HG03565 (cell line): ENCODE results near the gene ABCA8.

Experiments used
- ATAC-seq: cut with Tn5 transposase; IDR thresholded peaks from one replicate; pipeline ENCODE4 v1.9.1; 2021; ENCODE audit warnings: mild to moderate bottlenecking, moderate library complexity; ENCODE audit not compliant: unreplicated experiment

Gene ABCA8

DNA sequence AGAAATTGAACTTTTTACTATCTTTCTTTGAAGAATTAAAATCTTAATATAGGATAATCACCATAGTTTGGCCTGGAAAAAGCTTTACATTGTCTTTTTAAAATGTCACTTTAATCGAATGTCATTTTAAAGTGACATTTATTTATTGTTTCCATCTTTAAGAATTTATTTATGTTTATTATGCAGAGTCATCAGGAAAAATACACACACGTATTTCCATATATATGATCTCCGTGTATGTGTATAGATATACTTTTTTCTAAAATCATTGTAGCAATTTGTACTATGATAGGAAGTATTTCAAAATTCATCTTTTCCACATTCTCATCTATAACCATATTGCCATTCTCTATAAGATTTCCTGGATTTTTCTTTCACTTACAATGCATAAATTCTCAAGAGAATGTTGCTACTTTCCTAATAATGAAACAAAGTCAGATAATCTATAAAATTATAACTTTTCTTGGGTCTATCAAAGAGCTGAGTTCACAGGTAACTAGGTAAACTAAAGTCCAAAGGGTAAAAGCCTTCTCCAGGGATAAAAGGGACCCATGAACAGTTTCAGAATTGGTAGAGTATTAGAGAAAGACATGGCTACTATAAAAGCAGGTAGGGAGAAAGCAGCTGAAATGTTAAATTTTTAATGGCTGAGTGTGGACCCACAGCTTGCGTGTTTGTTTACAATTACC is 11.9 kb downstream of the ABCA8 start:
- ATAC-seq = no peak

DNA sequence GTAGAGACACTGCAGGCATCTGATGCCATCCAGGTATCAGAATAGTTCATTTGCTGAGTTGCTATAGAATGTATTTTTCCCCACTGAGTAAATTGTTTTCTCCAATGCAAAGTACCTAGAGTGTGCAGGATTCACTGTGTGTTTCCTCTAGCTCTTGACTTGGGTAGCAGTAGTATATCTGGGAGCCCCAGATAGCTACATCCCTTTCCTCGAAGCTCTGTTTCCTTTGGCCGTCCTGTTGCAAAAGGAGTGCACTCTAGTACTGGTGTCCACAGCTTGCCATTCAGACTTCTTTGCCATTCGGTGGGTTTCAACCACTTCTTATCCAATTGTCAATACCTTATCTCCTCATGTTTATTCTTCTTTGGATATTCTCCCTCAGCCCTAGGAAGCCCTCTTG is 12.8 kb downstream of the ABCA8 start:
- no peak for ATAC-seq

- ATAC-seq = no peak
Observed at GRCh38 chr17:68941761-68942160, 13.4 kb downstream of the ABCA8 start.

GRCh38 chr17:68939195-68939594 is 16.0 kb downstream of the ABCA8 start:
- no peak for ATAC-seq

DNA sequence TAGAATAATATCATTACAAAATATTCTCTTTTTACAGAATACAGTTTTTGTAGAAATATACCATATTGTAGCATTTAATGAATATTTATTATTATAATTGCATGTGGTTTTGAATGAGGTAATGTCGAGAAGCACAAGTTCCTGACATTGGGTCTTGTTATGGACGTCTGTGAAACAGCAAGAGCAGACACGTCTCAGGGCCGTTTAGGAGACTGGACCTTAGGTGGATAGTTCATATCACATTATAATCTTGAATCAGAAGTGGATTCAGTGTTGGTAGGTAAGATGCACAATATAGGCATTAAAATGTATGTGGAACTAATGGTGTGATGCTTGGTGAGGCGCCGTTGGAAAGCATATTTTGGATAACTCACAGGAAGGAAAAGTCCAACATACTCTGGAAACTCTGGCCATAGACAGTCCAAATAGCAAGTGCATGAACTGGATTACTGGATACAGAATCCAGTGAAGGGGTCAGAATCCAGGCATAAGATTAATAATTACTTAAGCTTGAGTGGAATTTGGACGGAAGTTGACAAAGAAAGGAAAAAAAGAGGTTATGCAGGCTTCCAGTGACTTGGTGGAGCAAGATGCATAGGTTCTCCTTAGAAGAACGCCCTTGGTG is 17.2 kb downstream of the ABCA8 start:
- ATAC-seq = no peak

- no peak for ATAC-seq
Observed at GRCh38 chr17:68927516-68927915, 27.7 kb downstream of the ABCA8 start.

- no peak for ATAC-seq
Observed at GRCh38 chr17:68924793-68925720, 30.1 kb downstream of the ABCA8 start.

DNA sequence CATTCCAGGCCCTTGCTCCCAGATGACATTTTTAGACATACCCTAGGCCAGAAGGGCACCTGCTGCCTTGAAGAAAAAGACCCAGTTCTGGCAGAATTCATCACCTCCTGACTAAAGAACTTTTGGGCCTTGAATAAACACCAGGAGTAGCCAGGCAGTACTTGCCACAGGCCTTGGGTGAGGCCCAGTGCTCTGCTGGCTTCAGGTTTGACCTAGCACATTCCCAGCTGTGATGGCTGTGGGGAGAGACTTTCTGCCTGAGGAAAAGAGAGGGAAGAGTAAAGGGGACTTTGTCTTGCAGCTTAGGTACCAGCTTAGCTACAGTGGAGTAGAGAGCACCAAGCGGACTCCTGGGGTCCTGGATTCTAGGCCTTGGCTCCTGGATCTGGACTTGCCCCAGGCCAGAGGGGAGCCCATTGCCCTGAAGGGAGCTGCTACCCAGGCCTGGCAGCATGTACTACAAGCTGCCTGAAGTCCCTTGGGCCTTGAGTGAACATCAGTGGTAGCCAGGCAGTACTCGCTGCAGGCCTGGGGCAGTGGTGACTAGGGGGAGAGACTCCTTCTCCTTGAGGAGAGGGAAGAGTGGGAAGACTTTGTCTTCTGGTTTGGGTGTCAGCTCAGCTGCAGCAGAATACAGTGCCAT is 44.3 kb downstream of the ABCA8 start:
- no peak for ATAC-seq

- no peak for ATAC-seq
Observed at GRCh38 chr17:68910251-68910705, 44.9 kb downstream of the ABCA8 start.

GRCh38 chr17:68909066-68909465 is 46.1 kb downstream of the ABCA8 start:
- ATAC-seq = no peak

DNA sequence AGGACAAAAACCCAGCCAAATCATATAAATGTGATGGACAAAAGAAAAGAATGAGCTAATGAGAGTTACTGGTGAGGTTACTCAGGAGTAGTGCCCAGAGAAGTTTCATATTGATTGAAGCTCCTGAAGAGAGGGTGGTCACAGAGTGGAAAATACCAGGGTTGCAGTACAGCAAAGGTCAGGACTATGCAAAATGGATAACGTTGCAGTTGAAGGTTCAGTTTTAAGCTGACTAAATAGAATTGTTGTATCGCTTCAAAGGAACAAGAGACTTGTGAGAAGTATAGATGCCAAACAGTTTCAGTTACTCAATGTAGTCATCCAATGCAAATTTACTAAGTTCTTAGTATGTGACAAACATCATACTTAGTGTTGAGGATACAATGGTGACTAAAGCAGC is 47.1 kb downstream of the ABCA8 start:
- ATAC-seq = no peak

DNA sequence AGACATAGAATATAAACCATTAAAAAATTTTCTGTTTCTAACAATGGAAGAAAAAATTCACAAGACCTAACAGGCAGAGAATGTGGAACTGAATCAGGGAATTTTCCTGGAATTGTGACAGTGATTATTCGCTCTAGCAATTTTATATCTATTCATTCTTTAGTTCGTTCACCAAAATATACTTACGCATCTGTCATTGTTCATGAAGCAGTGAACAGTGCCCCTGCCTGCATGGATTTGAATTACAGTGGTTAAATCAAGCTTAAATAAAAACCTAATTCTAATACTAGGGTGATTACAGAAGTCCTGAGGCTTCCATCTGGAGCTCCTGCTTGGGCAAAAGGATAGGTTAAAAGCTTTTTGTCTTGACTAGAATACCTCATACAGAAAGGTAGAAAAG is 48.6 kb downstream of the ABCA8 start:
- no peak for ATAC-seq

DNA sequence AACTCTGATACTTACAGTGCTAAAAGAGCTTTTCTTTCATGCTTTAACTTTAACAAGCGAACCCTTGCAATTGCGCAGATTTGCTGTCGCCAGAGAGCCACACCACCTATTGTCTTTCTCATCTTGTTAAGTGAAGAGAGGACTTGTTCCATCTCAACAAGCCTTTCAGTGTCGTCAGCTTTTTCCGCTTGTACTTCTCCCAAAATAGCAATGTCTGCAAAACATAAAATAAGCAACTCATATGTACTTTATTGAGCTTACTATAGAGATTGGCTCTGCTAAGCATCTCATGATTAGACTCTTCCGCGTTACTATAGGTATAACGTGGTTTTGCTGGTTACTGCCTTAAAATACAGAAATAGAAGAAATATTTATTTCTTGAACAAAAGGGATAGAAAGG is 51.9 kb downstream of the ABCA8 start:
- ATAC-seq = no peak

DNA sequence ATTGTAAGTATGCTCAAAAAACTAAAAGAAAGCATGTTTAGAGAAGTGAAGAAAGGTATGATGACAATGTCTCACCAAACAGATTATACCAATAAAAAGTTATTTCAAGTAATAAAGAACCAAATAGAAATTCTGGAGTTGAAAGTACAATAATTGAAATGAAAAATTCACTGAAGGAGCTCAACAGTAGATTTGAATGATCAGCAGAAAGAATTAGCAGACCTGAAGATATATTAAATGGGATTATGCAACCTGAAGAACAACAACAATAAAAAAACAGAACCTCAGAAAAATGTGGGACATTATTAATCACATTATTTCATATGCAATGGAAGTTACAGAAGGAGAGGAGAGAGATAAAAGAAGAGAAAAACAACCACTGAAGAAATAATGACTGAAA is 57.6 kb downstream of the ABCA8 start:
- no peak for ATAC-seq

DNA sequence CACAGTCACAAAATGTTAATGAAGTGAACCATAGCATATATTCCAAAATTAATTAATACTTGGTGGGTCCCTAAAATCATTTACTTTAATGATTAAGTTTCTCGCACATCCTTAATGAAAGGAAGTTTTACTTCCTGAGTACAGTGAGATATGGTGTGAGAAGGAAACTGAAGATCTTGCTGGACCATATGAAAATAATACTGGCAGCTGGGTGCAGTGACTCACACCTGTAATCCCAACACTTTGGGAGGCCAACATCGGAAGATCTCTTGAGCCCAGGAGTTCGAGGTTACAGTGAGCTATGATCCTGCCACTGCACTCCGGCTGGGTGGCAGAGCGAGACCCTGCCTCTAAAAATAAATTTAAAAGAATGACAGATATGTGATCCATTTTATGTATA is 62.5 kb downstream of the ABCA8 start:
- no peak for ATAC-seq

DNA sequence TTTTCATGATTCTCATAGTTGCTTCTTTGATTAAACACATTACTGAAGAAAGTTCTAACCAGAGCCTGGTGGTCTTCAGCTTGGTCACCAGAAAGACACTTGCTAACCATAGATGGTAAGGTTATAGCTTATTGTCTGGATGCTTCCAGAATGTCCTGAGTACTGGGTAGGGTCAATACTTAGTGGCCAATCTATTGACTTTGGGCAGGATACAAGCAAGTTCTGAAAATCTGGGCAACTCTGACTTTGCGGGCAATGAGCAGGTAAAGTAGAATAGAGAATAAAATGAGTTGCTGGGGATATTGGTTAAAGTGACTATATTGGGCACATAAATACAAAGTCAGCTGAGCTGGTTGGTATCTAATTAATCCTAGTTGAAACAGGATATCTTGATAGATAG is 63.0 kb downstream of the ABCA8 start:
- ATAC-seq = no peak

DNA sequence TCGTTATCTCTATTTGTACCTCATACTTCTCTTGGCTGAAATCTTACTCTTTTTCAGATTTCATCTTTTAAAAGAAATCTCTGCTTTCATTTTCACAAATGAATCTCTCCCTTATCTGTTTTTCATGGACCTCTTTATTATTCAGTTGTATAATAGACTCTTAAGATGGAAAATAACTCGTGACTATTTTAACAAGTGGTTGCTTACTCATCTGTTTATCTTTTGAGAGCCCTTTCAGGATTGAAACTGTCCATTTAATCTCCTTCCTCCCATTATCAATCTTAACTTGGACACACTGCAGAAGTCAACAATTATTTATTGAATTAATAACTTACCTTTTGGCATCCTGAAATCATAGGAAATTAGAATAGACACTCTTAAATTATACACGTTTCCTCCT is 68.8 kb downstream of the ABCA8 start:
- ATAC-seq = no peak

GRCh38 chr17:68884888-68885287 is 70.3 kb downstream of the ABCA8 start:
- no peak for ATAC-seq

GRCh38 chr17:68878226-68878885 is 76.8 kb downstream of the ABCA8 start:
- ATAC-seq = no peak

DNA sequence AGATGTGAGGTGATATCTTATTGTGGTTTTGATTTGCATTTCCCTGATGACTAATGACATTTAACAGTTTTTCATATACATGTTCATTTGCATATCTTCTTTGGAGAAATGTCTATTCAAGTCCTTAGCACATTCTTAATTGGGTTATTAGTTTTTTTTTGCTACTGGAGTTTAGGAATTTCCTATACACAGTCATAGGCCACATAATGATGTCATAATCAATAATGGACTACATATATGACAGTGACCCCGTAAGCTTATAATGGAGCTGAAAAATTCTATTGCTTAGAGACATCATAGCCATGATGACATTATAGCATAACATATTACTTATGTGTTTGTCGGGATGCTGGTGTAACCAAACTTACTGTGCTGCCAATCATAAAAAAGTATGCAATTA is 83.7 kb downstream of the ABCA8 start:
- ATAC-seq = no peak

DNA sequence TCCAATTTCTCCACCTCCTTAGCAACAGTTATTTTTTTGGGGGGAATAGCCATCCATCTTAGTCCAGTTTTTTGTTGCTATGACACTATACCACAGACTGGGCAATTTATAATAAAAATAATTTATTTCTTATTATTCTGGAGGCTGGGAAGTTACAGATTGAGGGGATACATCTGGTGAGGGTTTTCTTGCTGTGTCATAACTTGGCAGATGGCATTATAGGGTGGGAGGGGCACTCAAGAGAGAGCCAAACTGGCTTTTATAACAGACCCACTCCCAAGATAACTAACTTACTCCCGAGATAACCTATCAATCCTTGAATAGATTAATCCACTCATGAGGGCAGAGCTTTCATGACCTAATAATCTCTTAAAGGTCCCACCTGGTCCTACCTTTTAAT is 84.2 kb downstream of the ABCA8 start:
- ATAC-seq = no peak
